Measurements from ENCODE around the gene DLG2. TPM values are rescaled to one million over a fixed set of nuclear protein-coding genes. Genes with fewer than 3 reads are reported as not detected.
"Not testable (repeated sequence)": the region's sequence is repeated elsewhere in the genome, so short reads cannot be mapped to it uniquely, and the experiment has no call there.

The DLG2 gene
- total RNA-seq, 3 donors from 2014 or later, result 4.3 to 12.3 (median 6.9) TPM

GRCh38 chr11:85619499-85619898 lies 7.6 kb downstream of the DLG2 start:
- no peaks in the 10 kb centered on the region for H3K4me1 ChIP-seq
- no peak overlapping the region for H3K4me3 ChIP-seq
- DNase-seq (ENCODE audit: low spot score in 2 of 2), result no peak
- TF ChIP-seq POLR2A (IDR thresholded peaks at IDR 0.05), result no peak
- no peak for TF ChIP-seq POLR2AphosphoS5 (IDR thresholded peaks at IDR 0.05)
- TF ChIP-seq, protein P1, sequence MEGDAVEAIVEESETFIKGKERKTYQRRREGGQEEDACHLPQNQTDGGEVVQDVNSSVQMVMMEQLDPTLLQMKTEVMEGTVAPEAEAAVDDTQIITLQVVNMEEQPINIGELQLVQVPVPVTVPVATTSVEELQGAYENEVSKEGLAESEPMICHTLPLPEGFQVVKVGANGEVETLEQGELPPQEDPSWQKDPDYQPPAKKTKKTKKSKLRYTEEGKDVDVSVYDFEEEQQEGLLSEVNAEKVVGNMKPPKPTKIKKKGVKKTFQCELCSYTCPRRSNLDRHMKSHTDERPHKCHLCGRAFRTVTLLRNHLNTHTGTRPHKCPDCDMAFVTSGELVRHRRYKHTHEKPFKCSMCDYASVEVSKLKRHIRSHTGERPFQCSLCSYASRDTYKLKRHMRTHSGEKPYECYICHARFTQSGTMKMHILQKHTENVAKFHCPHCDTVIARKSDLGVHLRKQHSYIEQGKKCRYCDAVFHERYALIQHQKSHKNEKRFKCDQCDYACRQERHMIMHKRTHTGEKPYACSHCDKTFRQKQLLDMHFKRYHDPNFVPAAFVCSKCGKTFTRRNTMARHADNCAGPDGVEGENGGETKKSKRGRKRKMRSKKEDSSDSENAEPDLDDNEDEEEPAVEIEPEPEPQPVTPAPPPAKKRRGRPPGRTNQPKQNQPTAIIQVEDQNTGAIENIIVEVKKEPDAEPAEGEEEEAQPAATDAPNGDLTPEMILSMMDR (IDR thresholded peaks at IDR 0.05), result no peak
- H3K9me3 ChIP-seq, result no peaks in the 10 kb centered on the region
- H3K27me3 ChIP-seq, result no peaks in the 10 kb centered on the region
- no peaks in the 10 kb centered on the region for H3K36me3 ChIP-seq
- no peak overlapping the region for H3K27ac ChIP-seq
- intact Hi-C loops (cut with DNase I; ENCODE audit: low total_unique reads), result no loop called here

- intact Hi-C loops (cut with DNase I; ENCODE audit: low total_unique reads); H3K4me3 ChIP-seq; H3K9me3 ChIP-seq; H3K36me3 ChIP-seq; H3K27ac ChIP-seq; DNase-seq (ENCODE audit: low spot score in 2 of 2); H3K27me3 ChIP-seq; H3K4me1 ChIP-seq: not testable (repeated sequence)
Measured at GRCh38 chr11:85611643-85612042, 15.5 kb downstream of the DLG2 start.

GRCh38 chr11:85609286-85609685 lies 17.9 kb downstream of the DLG2 start:
- H3K27me3 ChIP-seq; intact Hi-C loops (cut with DNase I; ENCODE audit: low total_unique reads); H3K36me3 ChIP-seq; H3K9me3 ChIP-seq; DNase-seq (ENCODE audit: low spot score in 2 of 2); H3K4me3 ChIP-seq; H3K4me1 ChIP-seq; H3K27ac ChIP-seq: not testable (repeated sequence)

GRCh38 chr11:85608621-85609020 lies 18.5 kb downstream of the DLG2 start:
- H3K9me3 ChIP-seq; DNase-seq (ENCODE audit: low spot score in 2 of 2); H3K27me3 ChIP-seq; H3K4me1 ChIP-seq; H3K4me3 ChIP-seq; intact Hi-C loops (cut with DNase I; ENCODE audit: low total_unique reads); H3K27ac ChIP-seq; H3K36me3 ChIP-seq: not testable (repeated sequence)

DNA sequence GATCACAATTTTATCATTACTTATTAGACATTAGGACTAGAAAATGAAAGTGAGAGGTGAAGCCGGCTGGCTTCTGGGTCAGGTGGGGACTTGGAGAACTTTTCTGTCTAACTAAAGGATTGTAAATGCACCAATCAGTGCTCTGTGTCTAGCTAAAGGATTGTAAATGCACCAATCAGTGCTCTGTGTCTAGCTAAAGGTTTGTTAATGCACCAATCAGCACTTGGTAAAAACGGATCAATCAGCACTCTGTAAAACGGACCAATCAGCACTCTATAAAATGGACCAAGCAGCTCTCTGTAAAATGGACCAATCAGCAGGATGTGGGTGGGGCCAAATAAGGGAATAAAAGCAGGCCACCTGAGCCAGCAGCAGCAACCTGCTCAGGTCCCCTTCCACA lies 20.9 kb downstream of the DLG2 start:
- DNase-seq (ENCODE audit: low spot score in 2 of 2); intact Hi-C loops (cut with DNase I; ENCODE audit: low total_unique reads); H3K4me1 ChIP-seq; H3K4me3 ChIP-seq; H3K9me3 ChIP-seq; H3K36me3 ChIP-seq; H3K27ac ChIP-seq; H3K27me3 ChIP-seq: not testable (repeated sequence)

- Histone ChIP-seq H3K9me3 (no peaks in the 10 kb centered on the region), H3K27me3 (no peaks in the 10 kb centered on the region), H3K4me3 (no peak overlapping the region), H3K27ac (no peak overlapping the region), H3K36me3 (no peaks in the 10 kb centered on the region), H3K4me1 (no peaks in the 10 kb centered on the region)
- intact Hi-C loops (cut with DNase I; ENCODE audit: low total_unique reads), result no loop called here
- DNase-seq (ENCODE audit: low spot score in 2 of 2), result no peak
- TF ChIP-seq POLR2A (IDR thresholded peaks at IDR 0.05) (no peak), POLR2AphosphoS5 (IDR thresholded peaks at IDR 0.05) (no peak)
- TF ChIP-seq, protein P1 (IDR thresholded peaks at IDR 0.05), result no peak
Measured at GRCh38 chr11:85603220-85603619, 23.9 kb downstream of the DLG2 start.

DNA sequence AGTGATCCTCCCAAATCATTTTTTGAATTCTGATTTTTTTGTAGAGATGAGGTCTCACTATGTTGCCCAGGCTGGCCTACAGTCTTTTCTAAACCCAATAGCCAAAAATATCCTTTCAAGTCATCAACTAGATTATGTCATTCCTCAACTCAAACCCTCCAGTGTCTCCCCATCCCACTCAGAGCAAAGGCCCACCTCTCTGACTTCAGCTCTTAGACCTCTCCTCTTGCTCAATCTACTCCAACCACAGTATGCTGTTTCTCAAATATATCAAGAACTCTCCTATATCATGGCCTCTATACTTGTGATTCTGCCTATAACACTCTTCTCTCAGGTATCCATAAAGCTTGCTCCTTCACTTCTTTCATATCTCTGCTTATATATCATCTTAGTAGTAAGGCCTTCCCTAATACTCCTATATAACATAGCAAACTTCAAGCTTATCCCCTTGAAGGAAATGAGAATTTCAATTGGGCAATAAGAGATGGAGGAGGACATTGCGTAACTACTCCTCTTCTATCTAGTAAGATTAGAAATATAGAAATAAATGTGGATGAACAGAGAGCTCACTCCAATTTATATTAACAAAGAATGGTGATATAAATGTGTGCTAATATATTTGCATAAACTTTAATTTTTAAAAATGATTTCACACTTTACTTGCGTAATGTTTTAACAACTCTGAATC lies 24.5 kb downstream of the DLG2 start:
- Histone ChIP-seq H3K4me3 (no peak overlapping the region), H3K27ac (no peak overlapping the region), H3K36me3 (no peaks in the 10 kb centered on the region), H3K9me3 (no peaks in the 10 kb centered on the region), H3K4me1 (no peaks in the 10 kb centered on the region), H3K27me3 (no peaks in the 10 kb centered on the region)
- no peak for TF ChIP-seq POLR2A (IDR thresholded peaks at IDR 0.05)
- TF ChIP-seq POLR2AphosphoS5 (IDR thresholded peaks at IDR 0.05), result no peak
- TF ChIP-seq, protein P1 (IDR thresholded peaks at IDR 0.05), result no peak
- intact Hi-C loops (cut with DNase I; ENCODE audit: low total_unique reads), result no loop called here
- no peak for DNase-seq (ENCODE audit: low spot score in 2 of 2)
